Measurements from ENCODE around the gene COA6.

DNA sequence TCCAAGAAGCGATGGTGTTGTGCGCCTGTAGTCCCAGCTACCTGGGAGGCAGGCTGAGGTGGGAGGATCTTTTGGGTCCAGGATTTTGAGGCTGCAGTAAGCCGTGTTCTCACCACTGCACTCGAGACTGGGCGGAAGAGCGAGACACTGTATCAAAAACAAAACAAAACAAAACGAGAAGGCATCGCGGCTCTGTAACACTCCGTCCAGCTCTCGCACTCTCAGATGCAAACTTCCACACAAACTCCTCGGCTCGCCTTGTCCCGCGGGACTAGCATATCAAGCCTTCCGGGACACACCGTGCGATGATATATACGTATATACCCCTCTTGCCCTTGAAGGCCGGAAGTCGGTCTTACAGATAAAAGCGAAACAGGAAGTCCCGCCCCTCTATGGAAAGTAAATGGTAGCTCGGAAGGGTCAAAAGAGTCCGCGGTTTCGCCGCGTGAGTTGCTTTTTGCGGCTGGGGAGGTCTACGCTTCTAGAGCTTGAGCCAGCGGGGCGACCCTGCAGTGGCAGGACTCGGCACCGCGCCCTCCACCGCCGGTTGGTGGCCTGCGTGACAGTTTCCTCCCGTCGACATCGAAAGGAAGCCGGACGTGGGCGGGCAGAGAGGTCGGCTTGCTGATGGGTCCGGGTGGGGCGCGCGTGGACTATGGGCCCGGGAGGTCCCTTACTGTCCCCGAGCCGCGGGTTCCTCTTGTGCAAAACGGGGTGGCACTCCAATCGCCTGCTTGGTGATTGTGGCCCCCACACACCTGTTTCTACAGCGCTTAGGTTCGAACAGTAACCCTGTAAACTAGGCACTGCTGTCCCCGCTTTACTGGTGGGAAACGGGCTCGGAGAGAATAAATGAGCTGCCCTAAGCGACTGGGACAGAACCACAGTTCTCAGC, at the start of gene COA6:
- TF ChIP-seq, protein P1, sequence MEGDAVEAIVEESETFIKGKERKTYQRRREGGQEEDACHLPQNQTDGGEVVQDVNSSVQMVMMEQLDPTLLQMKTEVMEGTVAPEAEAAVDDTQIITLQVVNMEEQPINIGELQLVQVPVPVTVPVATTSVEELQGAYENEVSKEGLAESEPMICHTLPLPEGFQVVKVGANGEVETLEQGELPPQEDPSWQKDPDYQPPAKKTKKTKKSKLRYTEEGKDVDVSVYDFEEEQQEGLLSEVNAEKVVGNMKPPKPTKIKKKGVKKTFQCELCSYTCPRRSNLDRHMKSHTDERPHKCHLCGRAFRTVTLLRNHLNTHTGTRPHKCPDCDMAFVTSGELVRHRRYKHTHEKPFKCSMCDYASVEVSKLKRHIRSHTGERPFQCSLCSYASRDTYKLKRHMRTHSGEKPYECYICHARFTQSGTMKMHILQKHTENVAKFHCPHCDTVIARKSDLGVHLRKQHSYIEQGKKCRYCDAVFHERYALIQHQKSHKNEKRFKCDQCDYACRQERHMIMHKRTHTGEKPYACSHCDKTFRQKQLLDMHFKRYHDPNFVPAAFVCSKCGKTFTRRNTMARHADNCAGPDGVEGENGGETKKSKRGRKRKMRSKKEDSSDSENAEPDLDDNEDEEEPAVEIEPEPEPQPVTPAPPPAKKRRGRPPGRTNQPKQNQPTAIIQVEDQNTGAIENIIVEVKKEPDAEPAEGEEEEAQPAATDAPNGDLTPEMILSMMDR (IDR thresholded peaks at IDR 0.05), result no peak
- peak in 1 of 2 donors; percentile 72 for TF ChIP-seq POLR2A (IDR thresholded peaks at IDR 0.05)

Measured in thyroid gland (tissue), 4 donors.